Brain microvascular endothelial cell (primary cell): ENCODE measurements around the gene HSPA12B.

Experiments
- DNase-seq: peaks from one replicate; pipeline ENCODE4 v3.0.0-alpha.2; 2020
- H3K27ac ChIP-seq: fragments of 250-450 bp; sonication (Bioruptor Pico); 2 replicates; pipeline ENCODE4 v1.5.1; 2020; ENCODE audit warnings: mild to moderate bottlenecking, moderate library complexity
- H3K27me3 ChIP-seq: fragments of 250-450 bp; sonication (Bioruptor Pico); replicated peaks from 2 replicates; pipeline ENCODE4 v1.5.1; 2020; ENCODE audit warnings: mild to moderate bottlenecking
- H3K36me3 ChIP-seq: fragments of 250-450 bp; sonication (Bioruptor Pico); replicated peaks from 2 replicates; pipeline ENCODE4 v1.5.1; 2020; ENCODE audit warnings: mild to moderate bottlenecking
- H3K4me3 ChIP-seq: 2 replicates; pipeline ENCODE4 v1.5.1; 2011; ENCODE audit warnings: low read depth, mild to moderate bottlenecking, control low read depth, low read length, moderate library complexity
- in situ Hi-C: cut with HindIII; loops from 2 replicates; pipeline ENCODE4 v1.10.0; 2017; ENCODE audit warnings: low sequenced_read_pairs, low pct_ligation_motif_present
- TF ChIP-seq, protein P1 (sequence below): IDR thresholded peaks from 2 replicates; pipeline ENCODE4 v1.5.1; 2011; ENCODE audit warnings: low read depth, mild to moderate bottlenecking, moderate library complexity, low read length, control low read depth, inconsistent platforms; ENCODE audit errors: missing control alignments

Gene HSPA12B

DNA sequence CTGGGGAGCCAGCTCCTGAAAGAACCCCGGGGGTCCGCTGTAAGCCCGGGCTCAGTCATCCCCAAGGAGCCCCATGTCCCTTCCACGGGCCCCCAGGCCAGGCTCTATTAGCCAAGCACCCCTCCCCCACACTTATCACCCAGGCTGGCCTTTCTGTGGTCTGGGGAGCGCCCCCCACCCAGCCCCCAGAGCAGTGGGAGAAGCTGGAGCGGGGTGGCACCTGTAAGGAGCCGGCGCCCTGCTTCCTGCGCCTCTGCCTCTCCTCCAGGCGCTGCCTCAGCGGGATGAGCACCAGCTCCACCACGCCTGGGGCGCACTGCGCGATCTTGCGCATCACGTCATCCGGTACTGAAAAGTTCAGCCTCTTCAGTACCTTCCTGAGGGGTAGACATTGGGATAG, 46.5 kb downstream of the HSPA12B start:
- H3K36me3 ChIP-seq = no peaks in the 10 kb centered on the region
- DNase-seq = no peak
- H3K27me3 ChIP-seq = peaks cover 8% of the 10 kb centered on the region
- TF ChIP-seq, protein P1, sequence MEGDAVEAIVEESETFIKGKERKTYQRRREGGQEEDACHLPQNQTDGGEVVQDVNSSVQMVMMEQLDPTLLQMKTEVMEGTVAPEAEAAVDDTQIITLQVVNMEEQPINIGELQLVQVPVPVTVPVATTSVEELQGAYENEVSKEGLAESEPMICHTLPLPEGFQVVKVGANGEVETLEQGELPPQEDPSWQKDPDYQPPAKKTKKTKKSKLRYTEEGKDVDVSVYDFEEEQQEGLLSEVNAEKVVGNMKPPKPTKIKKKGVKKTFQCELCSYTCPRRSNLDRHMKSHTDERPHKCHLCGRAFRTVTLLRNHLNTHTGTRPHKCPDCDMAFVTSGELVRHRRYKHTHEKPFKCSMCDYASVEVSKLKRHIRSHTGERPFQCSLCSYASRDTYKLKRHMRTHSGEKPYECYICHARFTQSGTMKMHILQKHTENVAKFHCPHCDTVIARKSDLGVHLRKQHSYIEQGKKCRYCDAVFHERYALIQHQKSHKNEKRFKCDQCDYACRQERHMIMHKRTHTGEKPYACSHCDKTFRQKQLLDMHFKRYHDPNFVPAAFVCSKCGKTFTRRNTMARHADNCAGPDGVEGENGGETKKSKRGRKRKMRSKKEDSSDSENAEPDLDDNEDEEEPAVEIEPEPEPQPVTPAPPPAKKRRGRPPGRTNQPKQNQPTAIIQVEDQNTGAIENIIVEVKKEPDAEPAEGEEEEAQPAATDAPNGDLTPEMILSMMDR = no peak
- H3K27ac ChIP-seq = no peak overlapping the region
- no peak overlapping the region for H3K4me3 ChIP-seq
- in situ Hi-C loops = no loop called here

DNA sequence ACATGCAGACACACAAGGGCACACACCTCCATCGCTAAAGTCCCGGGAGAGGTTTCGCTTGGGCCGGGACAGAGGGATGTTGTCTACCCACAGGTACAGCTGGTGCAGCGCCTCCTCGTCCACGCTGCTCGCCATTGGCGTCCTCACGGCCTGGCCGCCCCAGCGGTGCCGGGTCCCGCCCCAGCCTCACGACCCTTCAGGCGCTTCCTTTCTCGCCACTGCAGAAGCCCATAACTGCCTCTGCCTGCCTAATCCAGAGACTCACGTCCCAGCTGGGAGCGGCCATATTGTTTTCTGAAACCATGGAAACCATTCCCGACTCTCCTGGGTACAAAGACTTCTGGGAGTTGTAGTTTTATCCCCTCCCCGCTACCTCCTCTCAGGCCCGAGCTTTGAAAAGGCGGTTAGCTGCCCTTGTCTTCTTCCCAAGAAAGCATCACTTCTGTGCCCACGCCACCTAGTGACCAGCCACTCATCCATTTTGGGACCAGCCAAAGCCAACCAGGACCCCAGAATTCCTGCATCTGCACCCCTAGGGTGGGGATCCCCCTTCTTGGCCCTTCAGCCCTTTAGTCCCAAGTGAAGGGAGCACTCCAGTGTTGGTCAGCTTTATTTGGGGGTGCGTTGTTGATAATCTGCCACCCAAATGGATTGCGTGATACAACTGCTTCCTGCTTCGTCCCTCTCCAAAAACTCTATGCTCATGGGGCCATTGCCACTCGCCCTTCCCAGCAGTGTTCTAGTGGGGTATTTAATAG, 48.8 kb downstream of the HSPA12B start, which contains the start of gene SPEF1:
TSS of gene SPEF1 (minus strand) at position 296 of the 758 bp plus-strand sequence. CDS start at position 135, 161 bp downstream.
- DNase-seq = peak; percentile 90
- TF ChIP-seq, protein P1 = peak; percentile 69
- no peaks in the 10 kb centered on the region for H3K36me3 ChIP-seq
- H3K27ac ChIP-seq = no peak within 1 kb of the TSS
- in situ Hi-C loops = no loop called here
- H3K4me3 ChIP-seq = peak within 1 kb of the TSS; percentile 50
- H3K27me3 ChIP-seq = peaks cover 8% of the 10 kb centered on the region

DNA sequence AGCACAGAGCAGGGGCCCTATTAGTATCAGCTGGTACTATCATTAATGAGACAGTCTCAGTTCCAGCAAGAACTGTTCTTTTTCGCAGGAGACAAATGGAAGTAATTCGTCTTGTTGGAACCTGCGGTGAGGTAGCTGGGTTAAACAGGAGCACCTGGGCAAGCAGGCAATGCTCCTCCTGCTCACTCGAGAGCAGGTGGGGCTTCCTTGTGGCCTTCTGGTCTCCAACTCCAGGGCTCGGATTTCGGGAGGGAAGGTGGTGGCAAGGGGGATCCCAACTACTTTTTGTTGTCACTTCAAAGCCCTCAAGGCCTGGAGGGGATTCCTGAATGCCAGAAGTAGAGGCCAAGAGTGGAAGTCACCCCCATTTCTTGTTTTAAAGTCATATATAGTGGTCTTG, 50.1 kb downstream of the HSPA12B start:
- TF ChIP-seq, protein P1 = no peak
- Histone ChIP-seq H3K27me3 (peaks cover 8% of the 10 kb centered on the region), H3K4me3 (no peak overlapping the region), H3K36me3 (no peaks in the 10 kb centered on the region), H3K27ac (no peak overlapping the region)
- in situ Hi-C loops = no loop called here
- DNase-seq = no peak

DNA sequence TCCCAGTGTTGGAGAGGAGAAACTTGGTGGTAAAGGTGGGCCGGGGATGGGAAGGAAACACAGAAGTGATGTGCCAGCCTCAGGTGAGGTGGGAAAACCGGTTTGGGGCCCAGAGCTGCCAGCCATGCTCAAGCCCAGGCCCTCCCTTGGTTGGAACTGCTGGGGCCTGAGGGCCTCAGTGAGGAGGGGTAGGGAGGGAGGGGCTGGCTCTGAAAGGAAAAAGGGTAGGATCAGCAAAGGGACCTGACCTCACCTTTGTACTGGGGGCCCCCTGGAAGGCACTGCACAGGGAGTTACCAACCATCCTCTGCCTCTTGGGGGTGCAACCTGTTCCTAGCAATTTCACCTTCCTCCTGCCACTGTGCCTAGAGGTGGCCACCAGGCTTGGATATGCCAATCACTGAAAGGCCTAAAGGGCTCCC, 50.6 kb downstream of the HSPA12B start:
- no peak overlapping the region for H3K4me3 ChIP-seq
- in situ Hi-C loops = no loop called here
- no peak overlapping the region for H3K27ac ChIP-seq
- TF ChIP-seq, protein P1 = no peak
- no peak for DNase-seq
- H3K27me3 ChIP-seq = peaks cover 8% of the 10 kb centered on the region
- H3K36me3 ChIP-seq = no peaks in the 10 kb centered on the region

- in situ Hi-C loops = no loop called here
- H3K36me3 ChIP-seq = no peaks in the 10 kb centered on the region
- H3K4me3 ChIP-seq = no peak overlapping the region
- DNase-seq = no peak
- no peak overlapping the region for H3K27ac ChIP-seq
- peaks cover 5% of the 10 kb centered on the region for H3K27me3 ChIP-seq
- TF ChIP-seq, protein P1 = no peak
Observed at GRCh38 chr20:3783511-3784195, 51.2 kb downstream of the HSPA12B start.
